ENCODE results near the gene DOCK1. TPM values are rescaled to one million over a fixed set of nuclear protein-coding genes. Genes with fewer than 3 reads are reported as not detected.
"Not testable (repeated sequence)": the region's sequence is repeated elsewhere in the genome, so short reads cannot be mapped to it uniquely, and the experiment has no call there.

The DOCK1 gene
- total RNA-seq, 4 donors from 2014 or later: 60.6 to 136 (median 92.7) TPM

GRCh38 chr10:126880926-126881325, 24.3 kb upstream of the DOCK1 start:
- no peak for TF ChIP-seq CTCF (IDR thresholded peaks at IDR 0.05)
- no peak for TF ChIP-seq POLR2AphosphoS5 (IDR thresholded peaks at IDR 0.05)
- no peak for TF ChIP-seq EP300 (IDR thresholded peaks at IDR 0.05)
- TF ChIP-seq POLR2A (IDR thresholded peaks at IDR 0.05): no peak
- 85% methylated on average over 5 of the region's 5 CpGs for WGBS

GRCh38 chr10:126882055-126882454, 23.2 kb upstream of the DOCK1 start:
- DNase-seq (ENCODE audit: low spot score in 2 of 2); H3K27me3 ChIP-seq; H3K4me1 ChIP-seq; H3K36me3 ChIP-seq; H3K4me3 ChIP-seq; H3K27ac ChIP-seq; H3K9me3 ChIP-seq: not testable (repeated sequence)
- WGBS: 22% methylated on average over 12 of the region's 16 CpGs

More at GRCh38 chr10:126880926-126881325, 24.3 kb upstream of the DOCK1 start:
- no peaks in the 10 kb centered on the region for H3K36me3 ChIP-seq
- no peak overlapping the region for H3K27ac ChIP-seq
- H3K27me3 ChIP-seq: peaks cover 4% of the 10 kb centered on the region
- DNase-seq (ENCODE audit: low spot score in 2 of 2): no peak
- no peaks in the 10 kb centered on the region for H3K4me1 ChIP-seq
- no peaks in the 10 kb centered on the region for H3K9me3 ChIP-seq
- H3K4me3 ChIP-seq: no peak overlapping the region

- H3K27ac ChIP-seq; H3K9me3 ChIP-seq; DNase-seq (ENCODE audit: low spot score in 2 of 2); H3K36me3 ChIP-seq; H3K4me1 ChIP-seq; H3K4me3 ChIP-seq; H3K27me3 ChIP-seq: not testable (repeated sequence)
- 59% methylated on average over 1 of the region's 1 CpG for WGBS
Measured at GRCh38 chr10:126888436-126888835, 16.8 kb upstream of the DOCK1 start.

- H3K27me3 ChIP-seq: no peaks in the 10 kb centered on the region
- WGBS: 46% methylated on average over 1 of the region's 1 CpG
- no peak for TF ChIP-seq POLR2AphosphoS5 (IDR thresholded peaks at IDR 0.05)
- no peak for TF ChIP-seq EP300 (IDR thresholded peaks at IDR 0.05)
- DNase-seq (ENCODE audit: low spot score in 2 of 2): no peak
- H3K36me3 ChIP-seq: no peaks in the 10 kb centered on the region
- no peaks in the 10 kb centered on the region for H3K9me3 ChIP-seq
- no peak overlapping the region for H3K27ac ChIP-seq
- H3K4me3 ChIP-seq: no peak overlapping the region
- H3K4me1 ChIP-seq: no peaks in the 10 kb centered on the region
Measured at GRCh38 chr10:126889421-126889820, 15.8 kb upstream of the DOCK1 start.

GRCh38 chr10:126890797-126891196, 14.4 kb upstream of the DOCK1 start:
- WGBS: 90% methylated on average over 5 of the region's 5 CpGs
- not testable (repeated sequence) for H3K36me3 ChIP-seq

GRCh38 chr10:126892226-126893175, 12.7 kb upstream of the DOCK1 start:
- H3K4me3 ChIP-seq: no peak overlapping the region
- TF ChIP-seq POLR2AphosphoS5 (IDR thresholded peaks at IDR 0.05): no peak
- no peak for TF ChIP-seq POLR2A (IDR thresholded peaks at IDR 0.05)
- TF ChIP-seq CTCF (IDR thresholded peaks at IDR 0.05): no peak
- TF ChIP-seq EP300 (IDR thresholded peaks at IDR 0.05): no peak
- WGBS: 57% methylated on average over 11 of the region's 16 CpGs
- no peaks in the 10 kb centered on the region for H3K4me1 ChIP-seq
- peaks cover 5% of the 10 kb centered on the region for H3K27me3 ChIP-seq
- no peaks in the 10 kb centered on the region for H3K36me3 ChIP-seq
- H3K9me3 ChIP-seq: no peaks in the 10 kb centered on the region
- no peak for DNase-seq (ENCODE audit: low spot score in 2 of 2)
- H3K27ac ChIP-seq: no peak overlapping the region

More at GRCh38 chr10:126890797-126891196, 14.4 kb upstream of the DOCK1 start:
- H3K27me3 ChIP-seq; H3K4me3 ChIP-seq; H3K9me3 ChIP-seq; H3K27ac ChIP-seq; DNase-seq (ENCODE audit: low spot score in 2 of 2); H3K4me1 ChIP-seq: not testable (repeated sequence)

GRCh38 chr10:126893206-126893605, 12.0 kb upstream of the DOCK1 start:
- TF ChIP-seq POLR2A (IDR thresholded peaks at IDR 0.05): no peak
- no peak for TF ChIP-seq POLR2AphosphoS5 (IDR thresholded peaks at IDR 0.05)
- TF ChIP-seq EP300 (IDR thresholded peaks at IDR 0.05): no peak
- TF ChIP-seq CTCF (IDR thresholded peaks at IDR 0.05): no peak
- no peaks in the 10 kb centered on the region for H3K4me1 ChIP-seq
- H3K36me3 ChIP-seq: no peaks in the 10 kb centered on the region
- H3K27ac ChIP-seq: no peak overlapping the region
- DNase-seq (ENCODE audit: low spot score in 2 of 2): no peak
- 83% methylated on average over 9 of the region's 9 CpGs for WGBS
- H3K27me3 ChIP-seq: peaks cover 5% of the 10 kb centered on the region
- no peaks in the 10 kb centered on the region for H3K9me3 ChIP-seq
- no peak overlapping the region for H3K4me3 ChIP-seq
